LNCAP (cell line): Measurements from ENCODE around the gene KRTAP9-8.
"Not testable (repeated sequence)": the region's sequence is repeated elsewhere in the genome, so short reads cannot be mapped to it uniquely, and the experiment has no call there.

Experiments
- CTCF ChIP-seq: fragments of 450-650 bp; IDR thresholded peaks from 2 replicates; pipeline ENCODE4 v1.5.1; 2017; ENCODE audit warnings: mild to moderate bottlenecking

KRTAP9-8 gene

DNA sequence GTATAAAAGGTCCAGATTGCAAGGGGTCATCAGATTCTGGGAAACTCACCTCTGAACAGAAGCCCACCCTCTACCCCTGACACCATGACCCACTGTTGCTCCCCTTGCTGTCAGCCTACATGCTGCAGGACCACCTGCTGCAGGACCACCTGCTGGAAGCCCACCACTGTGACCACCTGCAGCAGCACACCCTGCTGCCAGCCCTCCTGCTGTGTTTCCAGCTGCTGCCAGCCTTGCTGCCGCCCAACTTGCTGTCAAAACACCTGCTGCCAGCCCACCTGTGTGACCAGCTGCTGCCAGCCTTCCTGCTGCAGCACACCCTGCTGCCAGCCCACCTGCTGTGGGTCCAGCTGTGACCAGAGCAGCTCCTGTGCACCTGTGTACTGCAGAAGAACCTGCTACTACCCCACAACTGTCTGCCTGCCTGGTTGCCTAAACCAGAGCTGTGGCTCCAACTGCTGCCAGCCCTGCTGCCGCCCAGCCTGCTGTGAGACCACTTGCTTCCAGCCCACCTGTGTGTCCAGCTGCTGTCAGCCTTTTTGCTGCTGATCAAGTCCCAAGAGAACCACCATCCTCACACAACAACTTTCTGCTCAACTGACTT, 11.9 kb downstream of the KRTAP9-8 start, which contains the start of gene KRTAP9-4:
Gene KRTAP9-4 (plus strand): TSS at position 51 of the 604 bp plus-strand sequence. CDS start 34 bp downstream, at position 85.
- not testable (repeated sequence) for TF ChIP-seq CTCF

DNA sequence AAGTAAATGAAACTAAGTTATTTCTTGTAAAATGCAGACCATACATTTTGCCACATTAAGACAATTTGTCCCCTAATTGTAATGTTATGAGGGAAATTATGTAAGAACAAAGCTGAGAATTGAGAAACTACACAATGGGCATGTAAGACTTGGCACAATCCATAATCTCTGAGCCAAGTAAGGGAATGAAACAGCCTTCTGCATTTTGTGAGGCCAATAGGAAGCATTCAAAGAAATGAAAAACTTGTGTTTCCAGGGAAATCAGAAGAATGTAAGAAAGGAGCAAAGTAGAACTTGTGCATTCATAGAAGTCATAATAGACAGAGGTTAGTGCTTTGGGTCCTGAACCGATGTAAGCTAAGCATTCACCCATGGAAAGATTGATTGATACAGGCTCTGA, 13.5 kb downstream of the KRTAP9-8 start:
- no peak for TF ChIP-seq CTCF

DNA sequence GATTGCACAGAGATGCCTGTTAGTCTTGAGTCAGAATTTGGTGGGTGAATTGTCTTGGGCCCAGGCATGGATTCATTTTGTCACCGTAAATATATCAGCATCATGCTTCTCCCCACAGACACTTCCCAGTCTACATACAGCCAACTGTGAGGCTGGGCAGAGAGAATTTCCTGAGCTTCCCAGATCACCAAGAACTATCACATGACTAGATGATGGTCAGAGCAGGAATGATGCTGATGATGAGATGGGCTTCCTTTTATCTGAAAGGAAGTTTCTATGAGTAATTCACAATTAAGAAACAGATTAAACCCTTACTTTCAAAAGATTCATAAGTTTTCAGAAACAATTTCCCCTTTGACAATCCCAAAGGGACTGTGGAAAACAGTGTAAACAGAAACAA, 17.1 kb downstream of the KRTAP9-8 start:
- no peak for TF ChIP-seq CTCF

DNA sequence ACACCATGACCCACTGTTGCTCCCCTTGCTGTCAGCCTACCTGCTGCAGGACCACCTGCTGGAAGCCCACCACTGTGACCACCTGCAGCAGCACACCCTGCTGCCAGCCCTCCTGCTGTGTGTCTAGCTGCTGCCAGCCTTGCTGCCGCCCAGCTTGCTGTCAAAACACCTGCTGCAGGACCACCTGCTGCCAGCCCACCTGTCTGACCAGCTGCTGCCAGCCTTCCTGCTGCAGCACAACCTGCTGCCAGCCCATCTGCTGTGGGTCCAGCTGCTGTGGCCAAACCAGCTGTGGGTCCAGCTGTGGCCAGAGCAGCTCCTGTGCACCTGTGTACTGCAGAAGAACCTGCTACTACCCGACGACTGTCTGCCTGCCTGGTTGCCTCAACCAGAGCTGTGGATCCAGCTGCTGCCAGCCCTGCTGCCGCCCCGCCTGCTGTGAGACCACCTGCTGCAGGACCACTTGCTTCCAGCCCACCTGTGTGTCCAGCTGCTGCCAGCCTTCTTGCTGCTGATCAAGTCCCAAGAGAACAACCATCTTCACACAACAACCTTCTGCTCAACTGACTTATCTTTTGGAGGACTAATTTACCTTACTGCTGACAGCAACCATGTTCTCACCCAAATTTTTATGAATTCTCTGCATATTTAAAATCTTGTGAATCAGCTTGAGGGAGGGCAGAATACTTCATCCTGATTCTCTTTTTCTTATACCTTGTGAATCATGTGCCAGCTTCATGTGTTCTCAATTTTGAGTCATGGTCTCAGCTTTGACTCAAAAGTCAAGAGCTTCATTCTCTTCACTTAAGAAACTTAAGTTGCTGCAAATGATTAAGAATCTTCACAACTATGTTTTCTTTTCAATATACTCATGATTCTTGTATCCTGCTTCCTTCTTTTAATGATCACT, 17.8 kb downstream of the KRTAP9-8 start, which contains the start of gene KRTAP9-9:
Gene KRTAP9-9 (plus strand): TSS at position 4 of the 910 bp plus-strand sequence.
- not testable (repeated sequence) for TF ChIP-seq CTCF

- no peak for TF ChIP-seq CTCF
Measured at GRCh38 chr17:41256291-41256685, 18.5 kb downstream of the KRTAP9-8 start.

GRCh38 chr17:41258406-41258805, 20.6 kb downstream of the KRTAP9-8 start:
- no peak for TF ChIP-seq CTCF

DNA sequence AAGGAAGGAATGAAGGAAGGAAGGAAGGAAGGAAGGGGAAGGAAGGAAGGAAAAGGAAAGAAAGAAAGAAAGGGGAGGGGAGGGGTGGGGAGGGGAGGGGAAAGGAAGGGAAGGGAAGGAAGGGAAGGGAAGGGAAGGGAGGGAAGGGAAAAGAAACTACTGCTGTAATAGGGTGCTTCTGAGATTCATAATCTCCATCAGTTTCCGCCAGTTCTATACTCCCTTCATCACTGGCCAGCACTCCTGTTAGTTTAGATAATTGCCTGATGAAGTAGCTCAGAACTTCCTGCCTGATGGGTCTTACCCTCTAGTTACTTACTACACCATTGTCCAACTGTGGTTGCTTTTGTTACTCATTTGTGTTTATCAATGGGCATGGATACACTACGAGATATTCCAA, 25.4 kb downstream of the KRTAP9-8 start:
- TF ChIP-seq CTCF: no peak
